Calu3 (cell line): ENCODE data around the gene CDK18. TPM values are rescaled to one million over a fixed set of nuclear protein-coding genes. Genes with fewer than 3 reads are reported as not detected.

Source experiments
- BruUV-seq: library from RNA; stranded (reverse); fragments of 400-500 nt; replicated peaks from 2 replicates; lab custom pipeline; 2021; lab: Mats Ljungman, UMichigan
- CTCF ChIA-PET: fragments of 300-600 bp; sonication (Branson Sonifier 250); formaldehyde crosslinking; loops from one replicate; lab custom pipeline; 2022; ENCODE audit warnings: antibody characterized with exemption; lab: Charles Lee
- DNase-seq: peaks from one replicate; pipeline ENCODE4 v3.0.0; 2022
- H3K27ac Mint-ChIP-seq: one replicate; pipeline ENCODE4 v1.8.0; 2022; ENCODE audit warnings: mixed read lengths; ENCODE audit not compliant: unreplicated experiment
- H3K27me3 Mint-ChIP-seq: one replicate; pipeline ENCODE4 v1.8.0; 2022; ENCODE audit warnings: mixed read lengths; ENCODE audit not compliant: unreplicated experiment
- H3K36me3 Mint-ChIP-seq: one replicate; pipeline ENCODE4 v1.8.0; 2022; ENCODE audit warnings: mild to moderate bottlenecking, moderate library complexity, mixed read lengths; ENCODE audit not compliant: insufficient read depth, unreplicated experiment
- H3K4me1 Mint-ChIP-seq: one replicate; pipeline ENCODE4 v1.8.0; 2022; ENCODE audit warnings: mild to moderate bottlenecking, low read depth, mixed read lengths; ENCODE audit not compliant: unreplicated experiment
- H3K4me3 Mint-ChIP-seq: one replicate; pipeline ENCODE4 v1.8.0; 2022; ENCODE audit warnings: mild to moderate bottlenecking, low read depth, moderate library complexity, mixed read lengths; ENCODE audit not compliant: unreplicated experiment
- H3K9me3 Mint-ChIP-seq: one replicate; pipeline ENCODE4 v1.8.0; 2022; ENCODE audit warnings: low read depth, mixed read lengths; ENCODE audit not compliant: unreplicated experiment
- CTCF ChIP-seq: fragments of 200-600 bp; IDR thresholded peaks from one replicate; pipeline ENCODE4 v1.8.0; 2022; ENCODE audit warnings: antibody characterized with exemption; ENCODE audit not compliant: unreplicated experiment
- intact Hi-C: fragments of 100-400 bp; cut with micrococcal nuclease; formaldehyde crosslinking; loops from one replicate; pipeline ENCODE4 v1.10.0; 2022; ENCODE audit not compliant: unreplicated experiment
- total RNA-seq: library from RNA; stranded (reverse); gene quantifications from 2 replicates; pipeline ENCODE4 v1.2.3, GENCODE V29; 2022

CDK18 gene
- total RNA-seq, 1 experiment from 2014 or later: 44.0 TPM

- no peak overlapping the region for H3K27ac Mint-ChIP-seq
- no peaks in the 10 kb centered on the region for H3K36me3 Mint-ChIP-seq
- CTCF ChIA-PET: interaction anchor here (0.6 kb wide), 1 partner anchor 11 kb away, joined by 6 read pairs; no protein-coding TSS in a partner anchor
- H3K4me1 Mint-ChIP-seq: no peaks in the 10 kb centered on the region
- intact Hi-C loops: no loop called here
- peaks cover 11% of the 10 kb centered on the region for H3K9me3 Mint-ChIP-seq
- no peak overlapping the region for H3K4me3 Mint-ChIP-seq
- DNase-seq: no peak
- TF ChIP-seq CTCF: no peak
- no TSS peak for BruUV-seq
- H3K27me3 Mint-ChIP-seq: peaks cover 23% of the 10 kb centered on the region
Measured at GRCh38 chr1:205554026-205554811, 49.8 kb downstream of the CDK18 start.

- intact Hi-C loops: no loop called here
- Mint-ChIP-seq H3K36me3 (no peaks in the 10 kb centered on the region), H3K27me3 (peaks cover 53% of the 10 kb centered on the region), H3K4me3 (no peak overlapping the region), H3K9me3 (peaks cover 6% of the 10 kb centered on the region), H3K4me1 (peaks cover 12% of the 10 kb centered on the region), H3K27ac (no peak overlapping the region)
- CTCF ChIA-PET: interaction anchor here (0.7 kb wide), 1 partner anchor 98 kb away, joined by 3 read pairs; no protein-coding TSS in a partner anchor
- no TSS peak for BruUV-seq
- no peak for TF ChIP-seq CTCF
- DNase-seq: no peak
Measured at GRCh38 chr1:205561501-205562203, 57.2 kb downstream of the CDK18 start.

DNA sequence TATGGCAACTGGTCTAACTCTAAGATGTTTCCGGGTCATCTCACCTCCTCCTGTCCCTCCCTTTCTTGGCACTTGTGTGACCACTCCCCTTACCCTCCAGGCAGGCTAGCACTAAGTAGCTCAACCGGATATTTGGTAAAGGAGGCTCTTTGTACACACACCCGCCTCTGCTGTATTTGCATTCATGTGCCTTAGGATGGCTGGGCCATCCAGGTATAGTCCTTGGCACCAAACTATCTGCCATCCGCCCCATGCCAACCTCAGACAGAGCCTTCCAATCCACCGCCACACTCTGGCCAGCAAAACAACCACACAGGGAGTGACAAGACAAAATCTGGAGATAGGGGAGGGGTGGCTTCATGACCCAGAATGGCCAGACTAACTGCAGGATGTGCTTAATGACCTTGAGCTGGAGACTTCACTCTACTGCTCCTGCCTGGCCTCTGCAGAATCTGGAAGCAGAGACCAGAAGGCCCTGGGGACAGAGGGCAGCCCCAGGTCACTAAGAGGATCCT, 59.5 kb downstream of the CDK18 start:
- no peaks in the 10 kb centered on the region for H3K36me3 Mint-ChIP-seq
- H3K27me3 Mint-ChIP-seq: peaks cover 64% of the 10 kb centered on the region
- H3K27ac Mint-ChIP-seq: no peak overlapping the region
- intact Hi-C loops: no loop called here
- BruUV-seq: no TSS peak
- no peak overlapping the region for H3K4me3 Mint-ChIP-seq
- H3K9me3 Mint-ChIP-seq: peaks cover 6% of the 10 kb centered on the region
- CTCF ChIA-PET: interaction anchor here (0.6 to 1.0 kb wide), 2 partner anchors 15 to 1049 kb away, joined by 3 read pairs; no protein-coding TSS in a partner anchor
- peak; percentile 56 for DNase-seq
- H3K4me1 Mint-ChIP-seq: peaks cover 12% of the 10 kb centered on the region
- no peak for TF ChIP-seq CTCF

DNA sequence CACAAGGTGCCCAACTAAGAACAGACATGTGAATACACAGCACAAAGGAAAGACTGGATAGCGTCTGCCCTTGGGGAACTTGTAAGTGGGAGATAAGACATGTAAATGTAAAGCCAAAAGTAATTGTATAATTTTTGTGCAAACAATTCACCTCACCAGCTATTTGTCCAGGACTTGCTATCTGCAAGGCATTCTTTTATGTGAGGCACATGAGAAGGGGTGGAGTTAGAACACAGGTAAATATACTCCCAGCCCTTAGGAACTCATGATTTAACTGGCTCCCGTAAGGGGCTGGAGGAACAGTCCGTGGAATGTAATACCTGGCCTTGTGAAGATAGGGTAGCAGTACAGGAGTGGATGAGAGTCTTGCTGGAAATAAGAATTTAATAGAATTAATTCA, 61.3 kb downstream of the CDK18 start:
- no peak for TF ChIP-seq CTCF
- Mint-ChIP-seq H3K4me3 (no peak overlapping the region), H3K9me3 (peaks cover 1% of the 10 kb centered on the region), H3K36me3 (no peaks in the 10 kb centered on the region), H3K27ac (no peak overlapping the region), H3K27me3 (peaks cover 65% of the 10 kb centered on the region), H3K4me1 (peaks cover 12% of the 10 kb centered on the region)
- BruUV-seq: no TSS peak
- intact Hi-C loops: no loop called here
- CTCF ChIA-PET: no interaction called here
- DNase-seq: no peak
